ENCODE results near the gene RETN.

Gene RETN

DNA sequence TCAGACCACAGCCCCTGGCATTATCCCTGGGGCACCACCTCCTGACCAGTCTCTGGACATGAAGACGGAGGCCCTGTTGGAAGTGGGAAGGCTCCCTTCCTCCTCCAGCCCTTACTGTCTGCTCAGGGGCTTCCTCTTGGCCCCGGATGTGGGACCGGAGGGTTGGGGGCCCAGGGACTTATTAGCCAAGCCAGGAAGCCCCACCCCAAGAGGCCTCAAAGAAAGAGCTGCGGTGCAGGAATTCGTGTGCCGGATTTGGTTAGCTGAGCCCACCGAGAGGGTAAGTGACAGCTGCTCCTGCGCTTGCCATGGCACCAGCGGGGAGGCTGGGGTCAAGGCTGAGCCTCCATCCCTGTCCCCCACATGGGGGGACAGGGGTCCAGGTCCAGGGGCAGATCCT lies at the start of gene RETN:
Gene RETN, plus strand, starts transcription at position 208 of the 400 bp plus-strand sequence. CDS start 278 bp downstream, outside the sequence.
- in situ Hi-C loops (cut with MboI; ENCODE audit: low pct_unique_long_range_greater_than_20kb, low sequenced_read_pairs, unreplicated experiment), result loop anchor here (10.0 kb wide), 1 partner anchor 136 kb away; no protein-coding TSS in a partner anchor
- no peak for TF ChIP-seq CTCF (IDR thresholded peaks at IDR 0.05; ENCODE audit: extremely low read depth, insufficient read depth, missing control alignments)

GRCh38 chr19:7619671-7620441 lies 49.0 kb upstream of the RETN start:
- DNase-seq (ENCODE audit: low spot score), result no peak
- TF ChIP-seq CTCF (IDR thresholded peaks at IDR 0.05; ENCODE audit: extremely low read depth, insufficient read depth, missing control alignments), result no peak
- in situ Hi-C loops (cut with MboI; ENCODE audit: low pct_unique_long_range_greater_than_20kb, low sequenced_read_pairs, unreplicated experiment), result no loop called here

More for the DNA sequence above, at the start of gene RETN:
- no peak for DNase-seq (ENCODE audit: low spot score)

DNA sequence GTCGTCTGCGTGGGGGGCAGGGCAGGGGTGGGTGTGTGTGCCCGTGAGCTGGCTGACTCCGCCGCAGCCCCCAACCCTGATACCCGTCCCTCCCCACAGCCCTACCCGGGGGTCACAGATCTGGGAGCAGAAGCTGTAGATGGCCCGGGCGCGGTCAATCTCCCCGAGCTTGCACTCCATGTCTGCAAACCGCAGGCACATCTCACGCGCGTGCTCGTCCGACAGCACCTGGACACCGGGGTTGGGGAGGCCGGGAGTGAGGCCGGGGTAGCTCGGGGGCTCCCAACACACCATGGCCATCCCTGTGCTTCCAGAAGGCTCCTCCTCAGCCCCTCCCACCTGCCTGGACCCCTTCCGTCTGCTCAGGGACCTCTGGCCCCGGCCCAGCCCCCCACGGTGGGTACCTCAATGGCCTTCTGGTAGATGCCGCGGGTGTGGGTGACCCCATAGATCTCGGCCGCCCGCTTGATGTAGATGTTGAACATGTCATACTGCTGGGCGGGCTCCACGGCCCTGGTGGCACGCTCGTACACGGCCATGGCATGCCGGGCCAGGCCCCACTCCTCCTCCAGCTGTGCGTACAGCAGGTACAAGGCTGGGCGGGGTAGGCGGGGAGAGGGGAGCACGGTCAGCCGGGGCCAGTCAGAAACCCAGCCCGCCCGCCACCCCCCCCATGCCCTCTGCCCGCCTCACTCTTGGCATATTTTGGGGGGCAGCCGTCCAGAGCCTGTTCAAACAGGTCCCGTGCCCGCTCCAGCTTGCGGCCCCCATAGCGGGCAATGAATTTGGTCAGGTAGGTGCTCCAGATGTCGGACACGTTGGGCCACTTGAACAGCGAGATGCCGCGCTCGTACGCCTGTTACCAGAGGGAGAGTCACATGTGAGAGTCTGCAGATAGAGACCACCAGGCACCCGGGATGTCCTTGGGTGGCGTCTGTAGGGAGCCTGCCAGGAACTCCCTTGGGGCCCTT lies 48.1 kb upstream of the RETN start:
- no peak for DNase-seq (ENCODE audit: low spot score)
- no peak for TF ChIP-seq CTCF (IDR thresholded peaks at IDR 0.05; ENCODE audit: extremely low read depth, insufficient read depth, missing control alignments)
- in situ Hi-C loops (cut with MboI; ENCODE audit: low pct_unique_long_range_greater_than_20kb, low sequenced_read_pairs, unreplicated experiment), result no loop called here

GRCh38 chr19:7622933-7623685 lies 45.7 kb upstream of the RETN start:
- in situ Hi-C loops (cut with MboI; ENCODE audit: low pct_unique_long_range_greater_than_20kb, low sequenced_read_pairs, unreplicated experiment), result no loop called here
- no peak for TF ChIP-seq CTCF (IDR thresholded peaks at IDR 0.05; ENCODE audit: extremely low read depth, insufficient read depth, missing control alignments)
- DNase-seq (ENCODE audit: low spot score), result no peak

DNA sequence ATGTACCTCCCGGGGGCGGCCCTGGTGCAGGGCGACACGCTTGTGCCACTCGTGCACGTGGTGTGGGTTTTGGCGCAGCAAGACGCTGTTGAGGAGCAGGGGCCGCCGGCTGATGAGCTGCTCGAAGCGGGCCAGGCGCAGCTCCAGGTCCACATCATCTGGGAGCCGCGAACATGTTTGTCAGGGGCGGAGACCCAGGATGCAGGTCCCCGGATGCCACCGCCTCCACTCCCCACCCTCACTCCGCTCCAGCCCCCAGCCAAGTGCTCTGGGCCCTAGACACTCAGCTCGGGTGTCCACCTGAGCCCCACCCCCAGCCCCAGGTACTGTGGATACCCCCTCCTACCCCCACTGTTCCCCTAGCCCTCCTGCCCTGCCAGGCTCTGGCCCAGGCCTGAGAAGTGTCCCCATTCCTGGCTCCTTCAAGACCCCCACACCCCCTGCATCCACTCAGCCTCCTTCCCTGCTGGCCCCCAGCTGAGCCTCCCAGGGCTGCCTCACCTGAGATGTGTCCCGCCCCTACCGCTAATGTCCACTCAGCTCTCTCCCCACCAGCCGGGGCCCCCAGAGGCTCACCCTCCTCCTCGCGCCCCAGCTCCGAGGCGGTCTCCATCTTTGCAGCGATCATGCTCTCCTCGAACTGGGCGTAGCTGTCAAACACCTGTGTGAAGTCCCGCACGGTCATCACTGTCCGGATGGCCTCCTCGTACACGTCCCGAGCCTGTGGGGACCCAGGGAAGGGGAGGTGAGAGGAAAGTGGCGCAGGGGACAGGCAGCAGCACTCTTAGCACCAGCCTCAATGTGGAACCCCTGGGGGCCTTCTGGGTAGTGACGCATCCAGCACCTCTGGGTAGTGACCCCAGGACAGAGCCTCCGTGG lies 44.9 kb upstream of the RETN start:
- TF ChIP-seq CTCF (IDR thresholded peaks at IDR 0.05; ENCODE audit: extremely low read depth, insufficient read depth, missing control alignments), result no peak
- in situ Hi-C loops (cut with MboI; ENCODE audit: low pct_unique_long_range_greater_than_20kb, low sequenced_read_pairs, unreplicated experiment), result no loop called here

More for the DNA sequence above, 44.9 kb upstream of the RETN start:
- no peak for DNase-seq (ENCODE audit: low spot score)

Data from GM13977 (cell line).